HAP-1 (cell line): ENCODE results near the gene FBN3.

ENCODE experiments used
- DNase-seq, 2 experiments: peaks; one replicate each; pipeline ENCODE4 v3.0.0-alpha.2; 2016 to 2020; ENCODE audit warnings: low spot score in 2 of 2
- H3K27me3 ChIP-seq: fragments of 250-450 bp; sonication (Bioruptor Pico); 2 replicates; pipeline ENCODE4 v1.5.1; 2020; ENCODE audit warnings: low read depth, mild to moderate bottlenecking, moderate library complexity
- H3K36me3 ChIP-seq: fragments of 250-450 bp; sonication (Bioruptor Pico); replicated peaks from 2 replicates; pipeline ENCODE4 v1.5.1; 2020; ENCODE audit warnings: mild to moderate bottlenecking
- H3K4me1 ChIP-seq: fragments of 250-450 bp; sonication (Bioruptor Pico); 2 replicates; pipeline ENCODE4 v1.5.1; 2020; ENCODE audit warnings: mild to moderate bottlenecking
- H3K4me3 ChIP-seq: fragments of 250-450 bp; sonication (Bioruptor Pico); 2 replicates; pipeline ENCODE4 v1.5.1; 2020; ENCODE audit warnings: mild to moderate bottlenecking, moderate library complexity
- H3K9me3 ChIP-seq: fragments of 250-450 bp; sonication (Bioruptor Pico); 2 replicates; pipeline ENCODE4 v1.5.1; 2020; ENCODE audit warnings: mild to moderate bottlenecking, moderate library complexity
- in situ Hi-C: fragments of 300-500 bp; cut with MboI; formaldehyde crosslinking; loops from 3 replicates; pipeline ENCODE4 v1.14.3; 2020; ENCODE audit warnings: low sequenced_read_pairs, inconsistent platforms, mixed read lengths

The FBN3 gene

DNA sequence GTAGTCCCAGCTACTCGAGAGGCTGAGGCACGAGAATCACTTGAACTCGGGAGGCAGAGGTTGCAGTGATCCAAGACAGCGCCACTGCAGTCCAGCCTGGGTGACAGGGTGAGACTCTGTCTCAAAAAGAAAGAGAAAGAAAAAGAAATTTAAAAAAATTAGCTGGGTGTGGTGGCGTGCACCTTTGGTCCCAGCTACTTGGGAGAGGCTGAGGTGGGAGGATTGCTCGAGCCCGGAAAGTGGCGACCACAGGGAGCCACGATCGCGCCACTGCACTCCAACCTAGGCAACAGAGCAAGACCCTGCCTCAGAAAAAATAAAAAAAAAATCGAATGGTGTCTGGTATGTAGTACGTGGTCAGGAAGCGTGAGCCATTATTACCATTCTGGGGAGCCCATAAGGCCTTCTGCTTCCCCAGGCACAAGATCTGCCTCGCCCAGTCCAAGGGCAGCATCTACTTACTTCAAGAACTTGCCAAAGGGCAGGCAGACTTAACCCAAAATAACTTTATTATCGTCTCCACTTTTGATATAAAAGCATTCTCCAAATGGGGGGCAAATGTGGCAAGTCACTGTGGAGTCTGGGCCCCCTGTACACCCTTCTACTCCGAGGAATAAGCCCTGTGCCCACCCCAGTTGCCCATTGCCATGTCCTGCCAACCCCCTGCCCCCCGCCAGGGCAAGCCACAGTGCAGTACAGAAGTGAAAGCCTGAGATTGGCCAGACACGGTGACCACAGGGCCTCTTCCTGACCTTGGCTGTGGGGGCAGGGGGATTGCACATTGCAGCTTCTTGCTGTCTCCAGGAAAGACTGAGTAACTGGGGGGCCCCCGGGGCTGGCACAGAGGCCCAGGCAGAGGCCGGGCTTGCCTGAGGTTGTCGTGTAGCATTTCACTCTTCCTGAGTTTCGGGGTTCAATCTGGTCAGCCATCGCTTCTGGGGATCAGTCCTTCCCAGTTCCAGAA, 84.2 kb downstream of the FBN3 start:
- DNase-seq, result no peak

DNA sequence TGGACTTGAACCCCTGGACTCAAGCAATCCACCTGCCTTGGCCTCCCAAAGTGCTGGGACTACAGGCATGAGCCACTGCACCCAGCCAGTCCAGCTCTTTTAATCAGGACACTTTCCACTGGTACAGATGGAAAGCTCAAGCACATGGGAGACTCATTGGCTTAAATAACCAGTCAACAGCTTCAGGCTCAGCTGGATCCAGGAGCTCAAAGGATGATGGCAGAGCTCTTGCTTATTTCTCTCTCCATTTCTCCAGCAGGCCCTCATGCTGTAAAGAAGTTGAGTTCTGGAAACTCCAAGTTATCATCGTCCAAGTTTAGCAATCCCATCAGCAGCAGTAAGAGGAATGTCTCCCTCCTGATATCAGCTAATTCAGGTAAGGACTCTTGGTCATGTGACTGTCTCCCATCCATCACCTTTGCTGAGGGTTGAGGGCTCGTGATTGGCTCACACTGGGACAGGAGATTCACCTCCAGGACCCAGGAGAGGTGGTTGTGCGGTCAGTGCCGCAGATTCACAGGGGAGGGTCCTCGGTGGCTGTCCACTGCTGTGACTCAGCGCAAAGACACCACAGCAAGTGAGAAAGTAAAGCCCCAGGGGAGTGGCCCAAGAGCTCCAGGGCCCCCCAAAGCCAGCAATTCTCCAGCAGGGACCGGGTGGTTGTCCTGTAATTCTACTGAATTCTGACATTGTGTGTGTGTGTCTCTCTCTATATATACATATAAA, 91.7 kb downstream of the FBN3 start:
- Histone ChIP-seq H3K9me3 (no peaks in the 10 kb centered on the region), H3K27me3 (no peaks in the 10 kb centered on the region), H3K36me3 (no peaks in the 10 kb centered on the region), H3K4me1 (no peaks in the 10 kb centered on the region), H3K4me3 (no peak overlapping the region)
- no peak for DNase-seq
- in situ Hi-C loops, result no loop called here

More for the DNA sequence above, 84.2 kb downstream of the FBN3 start:
- in situ Hi-C loops, result no loop called here
- Histone ChIP-seq H3K9me3 (peaks cover 9% of the 10 kb centered on the region), H3K4me1 (no peaks in the 10 kb centered on the region), H3K4me3 (no peak overlapping the region), H3K36me3 (no peaks in the 10 kb centered on the region), H3K27me3 (no peaks in the 10 kb centered on the region)

DNA sequence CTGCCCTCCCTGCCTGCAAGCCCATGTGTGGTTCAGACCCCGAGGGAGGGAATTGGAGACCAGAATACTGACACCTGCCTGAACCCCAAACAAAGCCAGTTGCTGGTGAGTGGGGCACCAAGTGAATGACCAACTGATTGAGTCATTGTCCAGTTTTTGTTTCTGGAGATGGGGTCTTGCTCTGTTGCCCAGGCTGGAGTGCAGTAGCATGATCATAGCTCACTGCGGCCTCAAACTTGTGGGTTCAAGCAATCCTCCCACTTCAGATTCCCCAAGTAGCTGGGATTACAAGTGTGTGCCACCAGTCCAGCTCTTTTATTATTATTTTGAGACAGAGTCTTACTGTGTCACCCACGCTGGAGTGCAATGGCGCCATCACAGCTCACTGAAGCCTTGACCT, 92.9 kb downstream of the FBN3 start:
- no peak overlapping the region for H3K4me3 ChIP-seq
- in situ Hi-C loops, result no loop called here
- H3K4me1 ChIP-seq, result no peaks in the 10 kb centered on the region
- no peaks in the 10 kb centered on the region for H3K36me3 ChIP-seq
- no peaks in the 10 kb centered on the region for H3K9me3 ChIP-seq
- DNase-seq, result no peak
- no peaks in the 10 kb centered on the region for H3K27me3 ChIP-seq

DNA sequence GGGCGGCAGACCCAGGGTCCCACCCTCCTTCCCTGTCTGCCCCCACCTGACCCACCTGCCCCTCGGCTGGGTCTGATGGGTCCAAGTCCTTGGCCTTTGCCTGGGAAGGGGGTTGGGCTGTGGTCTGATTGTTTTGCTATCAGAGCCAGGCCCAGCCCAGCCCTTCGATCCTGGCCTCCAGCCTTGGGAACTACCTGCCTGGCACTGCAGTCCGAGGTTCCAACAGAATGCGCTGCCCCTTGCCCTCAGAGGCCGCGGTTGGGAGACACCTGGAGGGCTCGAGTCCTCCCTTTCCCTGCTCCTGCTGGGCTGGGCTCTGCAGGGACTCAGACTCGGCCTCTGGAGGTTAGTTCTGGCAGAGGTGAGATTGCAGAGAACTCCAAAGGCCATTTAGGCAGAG, 95.2 kb downstream of the FBN3 start:
- no peak for DNase-seq
- in situ Hi-C loops, result no loop called here
- Histone ChIP-seq H3K9me3 (no peaks in the 10 kb centered on the region), H3K27me3 (no peaks in the 10 kb centered on the region; the same call in 1 of the 2 replicates), H3K36me3 (no peaks in the 10 kb centered on the region), H3K4me3 (no peak overlapping the region), H3K4me1 (peaks cover 7% of the 10 kb centered on the region)

DNA sequence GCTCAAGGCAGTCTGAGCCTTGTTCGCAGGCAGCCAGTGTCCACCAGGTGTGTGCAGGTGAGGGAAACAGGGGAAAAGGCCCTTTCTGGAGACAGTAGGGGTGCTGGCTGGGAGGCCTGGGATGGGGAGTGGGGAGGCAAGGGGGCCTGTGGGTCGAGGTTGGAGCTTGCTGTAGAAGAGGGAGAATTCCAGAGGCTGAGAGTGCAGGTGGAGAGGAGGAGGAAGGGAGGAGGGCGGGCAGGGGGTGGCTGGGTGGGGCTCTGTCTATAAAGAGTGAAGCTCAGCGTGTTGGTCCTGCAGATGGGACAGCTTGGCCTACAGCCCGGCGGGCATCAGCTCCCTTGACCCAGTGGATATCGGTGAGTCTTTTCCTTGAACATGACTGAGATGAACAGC, 96.9 kb downstream of the FBN3 start, which contains the start of gene CCL25:
TSS of gene CCL25 (plus strand) at position 297 of the 396 bp plus-strand sequence. CDS start 290 bp downstream, outside the sequence.
- Histone ChIP-seq H3K27me3 (no peaks in the 10 kb centered on the region; the same call in 1 of the 2 replicates), H3K9me3 (no peaks in the 10 kb centered on the region), H3K4me3 (no peak within 1 kb of the TSS), H3K36me3 (no peaks in the 10 kb centered on the region), H3K4me1 (peaks cover 7% of the 10 kb centered on the region)
- DNase-seq, result no peak
- in situ Hi-C loops, result no loop called here

DNA sequence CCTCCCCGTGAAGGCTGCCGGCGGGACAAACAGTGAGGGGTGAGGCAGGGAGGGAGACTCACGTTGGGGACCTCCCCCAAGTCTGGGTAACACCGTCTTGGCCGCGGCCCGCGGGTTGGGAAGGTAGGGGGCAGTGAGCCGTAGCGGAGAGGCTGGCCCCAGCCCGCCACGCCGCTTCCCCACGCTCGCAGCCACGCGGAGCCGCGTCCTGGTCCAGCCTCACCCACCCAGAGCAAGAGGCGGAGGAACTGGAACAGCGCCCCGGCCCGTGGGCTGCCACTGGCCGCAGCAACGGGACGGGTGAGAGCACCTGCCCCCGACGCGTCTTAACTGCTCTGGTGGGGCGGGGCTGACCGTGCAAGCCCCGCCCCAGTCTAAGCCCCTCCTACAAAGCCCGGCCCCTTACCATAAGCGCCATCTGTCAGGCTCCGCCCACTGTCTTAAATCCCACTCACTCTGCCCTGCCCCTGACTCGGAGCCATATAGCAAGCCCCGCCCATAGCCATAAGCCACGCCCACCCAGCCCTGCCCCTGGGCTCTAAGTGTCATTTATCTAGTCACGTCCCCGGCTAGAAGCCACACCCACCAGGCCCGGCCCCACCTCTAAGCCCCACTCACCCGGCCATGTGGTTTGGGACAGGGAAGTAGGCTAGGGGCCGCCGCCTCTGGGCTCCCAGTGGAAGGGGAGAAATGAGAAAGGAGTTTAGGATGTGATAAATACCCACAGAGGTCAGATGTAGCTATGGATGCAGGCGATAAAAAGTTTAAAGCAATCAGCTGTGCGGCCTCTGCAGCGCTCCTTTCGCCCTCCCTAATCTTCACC, 98.9 kb downstream of the FBN3 start:
- peaks cover 7% of the 10 kb centered on the region for H3K4me1 ChIP-seq
- no peaks in the 10 kb centered on the region; the same call in 1 of the 2 replicates for H3K27me3 ChIP-seq
- H3K4me3 ChIP-seq, result peak overlapping the region; percentile 41
- in situ Hi-C loops, result no loop called here
- no peaks in the 10 kb centered on the region for H3K9me3 ChIP-seq
- H3K36me3 ChIP-seq, result no peaks in the 10 kb centered on the region
- peak; percentile 94 to 100 for DNase-seq

DNA sequence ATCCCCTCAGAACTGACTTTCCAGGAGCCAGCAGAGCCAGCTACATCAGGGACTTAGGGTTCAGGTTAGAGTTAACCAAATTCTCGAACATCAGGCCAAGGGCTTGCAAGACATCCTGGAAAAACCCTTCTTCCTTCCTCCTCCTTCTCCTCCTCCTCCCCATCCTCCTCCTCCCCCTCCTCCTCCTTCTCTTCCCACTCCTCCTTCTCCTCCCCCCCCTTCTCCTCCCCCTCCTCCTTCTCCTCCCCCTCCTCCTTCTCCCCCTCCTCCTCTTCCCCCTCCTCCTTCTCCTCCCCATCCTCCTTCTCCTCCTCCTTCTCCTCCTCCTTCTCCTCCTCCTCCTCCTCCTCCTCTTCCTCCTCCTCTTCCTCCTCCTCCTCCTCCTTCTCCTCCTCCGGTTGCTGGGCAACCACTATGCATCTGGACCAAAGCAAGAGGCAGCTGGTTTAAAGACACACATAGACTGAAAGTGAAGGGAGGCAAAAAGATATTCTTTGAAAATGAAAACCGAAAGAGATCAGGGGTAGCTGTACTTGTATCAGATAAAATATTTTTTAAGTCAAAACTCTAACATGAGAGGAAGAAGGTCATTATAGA, 102.7 kb downstream of the FBN3 start:
- H3K27me3 ChIP-seq, result no peaks in the 10 kb centered on the region; the same call in 1 of the 2 replicates
- no peaks in the 10 kb centered on the region for H3K36me3 ChIP-seq
- in situ Hi-C loops, result no loop called here
- H3K9me3 ChIP-seq, result no peaks in the 10 kb centered on the region
- DNase-seq, result no peak
- no peak overlapping the region for H3K4me3 ChIP-seq
- peaks cover 7% of the 10 kb centered on the region for H3K4me1 ChIP-seq

DNA sequence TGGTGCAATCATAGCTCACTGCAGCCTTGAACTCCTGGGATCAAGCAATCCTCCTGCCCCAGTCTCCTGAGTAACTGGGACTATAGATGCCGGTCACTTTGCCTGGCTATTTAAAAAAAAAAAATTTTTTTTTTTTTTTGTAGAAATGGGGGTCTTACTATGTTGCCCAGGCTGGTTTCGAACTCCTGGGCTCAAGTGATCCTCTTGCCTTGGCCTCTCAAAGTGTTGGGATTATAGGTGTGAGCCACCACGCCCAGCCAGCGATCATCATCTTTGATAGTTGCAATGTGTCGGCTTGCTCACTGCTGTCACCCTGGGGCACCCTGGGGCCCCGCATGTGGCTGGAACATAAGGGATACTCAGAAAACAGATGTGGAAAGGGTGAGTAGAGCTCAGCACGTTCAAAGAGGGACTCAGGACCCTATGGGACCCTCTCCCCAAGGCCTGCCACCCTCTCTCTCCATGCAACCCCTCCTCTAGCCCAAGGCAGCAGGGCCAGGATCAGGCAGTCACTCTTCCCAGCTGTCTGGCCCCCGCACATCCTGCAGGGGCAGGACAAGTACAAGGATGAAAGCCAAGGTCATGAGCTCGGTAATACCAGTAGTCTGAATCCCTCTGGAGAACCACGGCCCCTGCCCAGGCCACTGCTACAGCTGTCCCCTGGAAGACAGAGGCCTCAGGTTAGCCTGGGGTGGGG, 103.4 kb downstream of the FBN3 start:
- Histone ChIP-seq H3K9me3 (no peaks in the 10 kb centered on the region), H3K4me3 (no peak overlapping the region), H3K27me3 (no peaks in the 10 kb centered on the region; the same call in 1 of the 2 replicates), H3K4me1 (peaks cover 7% of the 10 kb centered on the region), H3K36me3 (no peaks in the 10 kb centered on the region)
- in situ Hi-C loops, result no loop called here
- DNase-seq, result no peak

DNA sequence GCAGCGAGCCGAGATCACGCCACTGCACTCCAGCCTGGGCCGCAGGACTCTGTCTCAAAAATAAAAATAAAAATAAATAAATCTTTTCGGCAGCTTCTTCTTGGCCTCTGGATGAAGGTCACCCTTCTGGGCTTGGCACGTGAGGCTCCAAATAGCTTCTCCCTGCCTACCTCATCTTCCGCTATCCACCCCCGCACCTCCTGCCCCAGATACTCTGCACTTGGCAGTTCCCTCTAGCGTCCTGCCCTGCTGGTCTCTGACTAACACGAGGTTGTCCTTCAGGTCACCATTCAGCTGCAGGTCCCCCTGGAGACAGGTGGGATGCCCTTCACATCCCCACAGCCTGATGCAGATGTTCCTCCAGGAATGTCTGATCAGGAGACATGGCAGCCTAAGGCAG, 105.4 kb downstream of the FBN3 start:
- Histone ChIP-seq H3K36me3 (no peaks in the 10 kb centered on the region), H3K27me3 (no peaks in the 10 kb centered on the region), H3K4me3 (no peak overlapping the region), H3K9me3 (no peaks in the 10 kb centered on the region), H3K4me1 (no peaks in the 10 kb centered on the region)
- in situ Hi-C loops, result no loop called here
- DNase-seq, result no peak

DNA sequence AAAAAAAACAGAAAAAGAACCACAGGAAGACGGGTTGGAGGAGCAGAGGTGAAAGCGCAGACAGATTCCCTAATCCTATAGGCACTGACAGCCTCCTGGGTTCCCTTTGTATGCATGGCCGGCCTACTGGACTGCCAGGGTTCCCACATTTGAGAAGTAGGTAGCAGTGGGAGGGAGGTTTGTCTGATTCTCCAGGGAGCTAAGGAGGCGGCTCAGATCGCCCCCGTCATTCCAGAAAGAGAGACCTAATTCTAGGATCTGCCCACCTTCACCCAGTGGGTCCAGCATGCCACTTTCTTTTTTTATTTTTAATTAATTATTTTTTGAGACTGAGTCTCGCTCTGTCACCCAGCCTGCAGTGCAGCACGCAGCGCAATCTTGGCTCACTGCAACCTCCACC, 106.5 kb downstream of the FBN3 start:
- Histone ChIP-seq H3K9me3 (no peaks in the 10 kb centered on the region), H3K4me3 (no peak overlapping the region), H3K27me3 (no peaks in the 10 kb centered on the region), H3K36me3 (no peaks in the 10 kb centered on the region), H3K4me1 (no peaks in the 10 kb centered on the region)
- in situ Hi-C loops, result no loop called here
- no peak for DNase-seq

DNA sequence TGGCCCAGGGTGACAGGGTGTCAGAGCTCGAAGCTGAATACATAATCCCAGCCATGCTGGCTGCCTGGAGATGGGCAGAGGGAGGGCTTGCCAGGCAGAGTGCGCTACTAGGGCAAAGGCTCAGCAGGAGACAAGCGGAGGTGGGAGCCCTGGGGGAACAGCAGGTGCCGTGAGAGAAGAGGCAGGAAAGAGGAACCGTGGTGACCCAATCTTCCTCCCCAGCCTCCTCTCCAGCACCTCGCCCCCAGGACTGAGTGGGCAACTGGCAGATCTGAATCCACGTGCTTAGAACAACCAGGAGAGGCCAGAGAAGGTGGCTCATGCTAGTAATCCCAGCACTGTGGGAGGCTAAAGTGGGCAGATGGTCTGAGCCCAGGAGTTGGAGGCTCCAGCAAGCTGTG, 107.9 kb downstream of the FBN3 start:
- Histone ChIP-seq H3K4me1 (no peaks in the 10 kb centered on the region), H3K36me3 (no peaks in the 10 kb centered on the region), H3K4me3 (no peak overlapping the region), H3K9me3 (no peaks in the 10 kb centered on the region), H3K27me3 (no peaks in the 10 kb centered on the region)
- DNase-seq, result no peak
- in situ Hi-C loops, result no loop called here

DNA sequence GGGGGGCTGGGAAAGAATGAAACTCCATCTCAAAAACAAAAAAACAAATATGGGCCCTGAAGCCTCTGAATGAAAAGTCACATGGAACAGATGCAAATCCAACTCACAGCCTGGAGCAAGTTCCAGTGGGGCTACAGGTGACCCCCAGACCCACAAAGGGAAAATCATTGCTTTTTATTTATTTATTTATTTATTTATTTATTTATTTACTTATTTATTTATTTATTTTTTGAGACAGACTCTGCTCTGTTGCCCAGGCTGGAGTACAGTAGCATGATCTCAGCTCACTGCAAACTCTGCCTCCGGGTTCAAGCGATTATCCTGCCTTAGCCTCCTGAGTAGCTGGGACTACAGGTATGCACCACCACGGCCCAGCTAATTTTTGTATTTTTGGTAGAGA, 110.2 kb downstream of the FBN3 start:
- H3K36me3 ChIP-seq, result no peaks in the 10 kb centered on the region
- in situ Hi-C loops, result no loop called here
- no peaks in the 10 kb centered on the region for H3K9me3 ChIP-seq
- no peaks in the 10 kb centered on the region for H3K4me1 ChIP-seq
- H3K27me3 ChIP-seq, result no peaks in the 10 kb centered on the region
- no peak for DNase-seq
- H3K4me3 ChIP-seq, result no peak overlapping the region

DNA sequence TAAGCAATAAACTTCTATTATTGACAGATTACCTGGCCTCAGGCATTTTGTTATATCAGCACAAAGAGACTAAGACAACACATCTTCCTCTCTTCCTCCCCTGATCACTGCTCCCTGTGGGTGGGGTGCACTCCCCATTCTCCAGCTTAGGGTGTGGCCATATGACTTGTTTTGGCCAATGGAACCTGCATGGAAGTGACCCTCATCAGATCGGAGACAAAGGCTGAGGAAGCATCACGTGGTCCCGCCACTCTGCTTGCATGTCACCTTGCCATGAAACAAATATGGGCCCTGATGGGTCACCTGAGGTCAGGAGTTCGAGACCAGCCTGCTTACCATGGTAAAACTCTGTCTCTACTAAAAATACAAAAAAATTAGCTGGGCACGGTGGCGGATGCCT, 110.6 kb downstream of the FBN3 start:
- no peaks in the 10 kb centered on the region for H3K36me3 ChIP-seq
- in situ Hi-C loops, result no loop called here
- no peak overlapping the region for H3K4me3 ChIP-seq
- H3K9me3 ChIP-seq, result no peaks in the 10 kb centered on the region
- no peaks in the 10 kb centered on the region for H3K4me1 ChIP-seq
- no peak for DNase-seq
- no peaks in the 10 kb centered on the region for H3K27me3 ChIP-seq
